MCF 10A (cell line): ENCODE data around the gene ATP2A2. TPM values are rescaled to one million over a fixed set of nuclear protein-coding genes. Genes with fewer than 3 reads are reported as not detected.
"Not testable (repeated sequence)": the region's sequence is repeated elsewhere in the genome, so short reads cannot be mapped to it uniquely, and the experiment has no call there.

Experiments used
- BruUV-seq: library from RNA; stranded (reverse); fragments of 400-500 nt; replicated peaks from 2 replicates; lab custom pipeline; 2021; lab: Mats Ljungman, UMichigan
- CTCF ChIA-PET: fragments of 300-600 bp; sonication (Branson Sonifier 250); formaldehyde crosslinking; extraction: SDS; loops from one replicate; lab custom pipeline; 2021; ENCODE audit warnings: antibody characterized with exemption, inconsistent platforms; lab: Yijun Ruan, JAX
- POLR2A ChIA-PET: fragments of 300-600, 350-650 bp; sonication (Branson Sonifier 250); formaldehyde crosslinking; extraction: SDS; loops from one replicate; lab custom pipeline; 2020; ENCODE audit warnings: antibody characterized with exemption, inconsistent platforms; lab: Yijun Ruan, JAX
- DNase-seq: peaks from one replicate; pipeline ENCODE4 v3.0.0-alpha.2; 2018; ENCODE audit not compliant: unreplicated experiment
- H3K27ac Mint-ChIP-seq: one replicate; pipeline ENCODE4 v1.8.0; 2022; ENCODE audit warnings: mild to moderate bottlenecking, low read depth, mixed read lengths; ENCODE audit not compliant: unreplicated experiment
- H3K27me3 Mint-ChIP-seq: one replicate; pipeline ENCODE4 v1.8.0; 2022; ENCODE audit warnings: mixed read lengths; ENCODE audit not compliant: insufficient read depth, unreplicated experiment
- H3K36me3 Mint-ChIP-seq: one replicate; pipeline ENCODE4 v1.8.0; 2022; ENCODE audit warnings: mild to moderate bottlenecking, moderate library complexity, mixed read lengths; ENCODE audit not compliant: insufficient read depth, unreplicated experiment
- H3K4me1 Mint-ChIP-seq: one replicate; pipeline ENCODE4 v1.8.0; 2022; ENCODE audit warnings: mixed read lengths; ENCODE audit not compliant: insufficient read depth, unreplicated experiment
- H3K4me3 Mint-ChIP-seq: one replicate; pipeline ENCODE4 v1.8.0; 2022; ENCODE audit warnings: mild to moderate bottlenecking, moderate library complexity, mixed read lengths; ENCODE audit not compliant: unreplicated experiment
- H3K9me3 Mint-ChIP-seq: one replicate; pipeline ENCODE4 v1.8.0; 2022; ENCODE audit warnings: mixed read lengths; ENCODE audit not compliant: unreplicated experiment
- CTCF ChIP-seq: fragments of 200-600 bp; IDR thresholded peaks from one replicate; pipeline ENCODE4 v1.8.0; 2022; ENCODE audit warnings: antibody characterized with exemption, mild to moderate bottlenecking; ENCODE audit not compliant: unreplicated experiment
- intact Hi-C: fragments of 100-400 bp; cut with micrococcal nuclease; formaldehyde crosslinking; loops from 2 replicates; pipeline ENCODE4 v1.14.1; 2022
- total RNA-seq: library from RNA; stranded (reverse); gene quantifications from 2 replicates; pipeline ENCODE4 v1.2.3, GENCODE V29; 2022

The ATP2A2 gene
- total RNA-seq, 1 experiment from 2014 or later = 272 TPM

- Mint-ChIP-seq H3K9me3 (no peaks in the 10 kb centered on the region), H3K4me1 (no peaks in the 10 kb centered on the region), H3K36me3 (peaks cover 49% of the 10 kb centered on the region), H3K27ac (no peak overlapping the region), H3K4me3 (no peak overlapping the region), H3K27me3 (no peaks in the 10 kb centered on the region)
- intact Hi-C loops = no loop called here
- no TSS peak for BruUV-seq
- DNase-seq = no peak
- CTCF ChIA-PET = interaction anchor here (1.3 to 2.1 kb wide), 2 partner anchors 11 to 83 kb away, joined by 3 to 5 read pairs; no protein-coding TSS in a partner anchor
- TF ChIP-seq CTCF = no peak
- POLR2A ChIA-PET = interaction anchor here (0.5 to 0.7 kb wide), 2 partner anchors 271 to 751 kb away, joined by 3 to 4 read pairs; no protein-coding TSS in a partner anchor
Observed at GRCh38 chr12:110372056-110372425, 91.0 kb downstream of the ATP2A2 start.

GRCh38 chr12:110373025-110373424 is 92.0 kb downstream of the ATP2A2 start:
- no TSS peak for BruUV-seq

GRCh38 chr12:110373425-110373824 is 92.4 kb downstream of the ATP2A2 start:
- H3K4me3 Mint-ChIP-seq = no peak overlapping the region
- no peaks in the 10 kb centered on the region for H3K4me1 Mint-ChIP-seq
- no TSS peak for BruUV-seq
- no peak for TF ChIP-seq CTCF
- ChIA-PET CTCF (interaction anchor here (0.6 to 0.8 kb wide), 3 partner anchors 57 to 1110 kb away, joined by 3 read pairs; no protein-coding TSS in a partner anchor), POLR2A (interaction anchor here (0.8 to 1.3 kb wide), 3 partner anchors 13 to 149 kb away, joined by 3 to 4 read pairs (median 3); no protein-coding TSS in a partner anchor)
- H3K27ac Mint-ChIP-seq = no peak overlapping the region
- H3K36me3 Mint-ChIP-seq = peaks cover 63% of the 10 kb centered on the region
- H3K9me3 Mint-ChIP-seq = no peaks in the 10 kb centered on the region
- H3K27me3 Mint-ChIP-seq = no peaks in the 10 kb centered on the region
- intact Hi-C loops = no loop called here
- no peak for DNase-seq

More at GRCh38 chr12:110373025-110373424, 92.0 kb downstream of the ATP2A2 start:
- ChIA-PET CTCF (interaction anchor here (0.6 to 0.8 kb wide), 3 partner anchors 58 to 1110 kb away, joined by 3 read pairs; no protein-coding TSS in a partner anchor), POLR2A (interaction anchor here (0.7 to 1.3 kb wide), 4 partner anchors 14 to 149 kb away, joined by 3 to 4 read pairs (median 3); no protein-coding TSS in a partner anchor)
- Mint-ChIP-seq H3K36me3 (peaks cover 59% of the 10 kb centered on the region), H3K27me3 (no peaks in the 10 kb centered on the region), H3K27ac (no peak overlapping the region), H3K9me3 (no peaks in the 10 kb centered on the region), H3K4me1 (no peaks in the 10 kb centered on the region), H3K4me3 (no peak overlapping the region)
- intact Hi-C loops = no loop called here
- no peak for DNase-seq
- TF ChIP-seq CTCF = no peak

DNA sequence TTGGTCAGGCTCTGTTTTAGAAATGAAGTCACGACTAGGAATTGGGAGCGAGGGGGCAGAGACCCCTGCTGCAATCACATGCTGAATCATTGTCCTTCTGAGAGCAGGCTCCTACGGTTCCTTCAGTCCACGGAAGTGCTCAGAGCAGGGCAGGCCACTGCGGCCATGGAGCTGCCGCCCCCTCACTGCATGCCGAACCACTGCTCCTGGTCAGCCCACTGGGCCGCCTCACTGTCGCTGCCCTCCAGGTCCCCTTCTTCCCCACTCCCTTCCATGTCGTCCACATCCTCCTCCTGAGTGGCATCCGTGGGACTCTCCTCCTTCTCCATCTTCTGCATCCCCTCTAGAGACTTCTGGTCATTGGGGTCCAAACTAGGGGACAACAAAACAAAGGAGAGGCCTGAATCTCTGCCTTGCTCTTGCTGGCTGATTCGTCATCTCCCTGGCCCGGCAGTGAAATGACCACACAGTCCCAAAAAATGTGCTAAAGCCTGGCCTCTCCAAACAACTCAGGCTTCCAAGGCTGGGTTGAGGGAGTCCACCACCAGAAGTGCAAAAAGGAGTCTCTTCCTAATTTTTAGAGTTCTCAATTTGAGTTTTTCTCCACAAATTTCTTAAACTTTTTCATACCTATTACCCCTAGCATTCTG is 93.0 kb downstream of the ATP2A2 start:
- ChIA-PET POLR2A (interaction anchor here (0.8 kb wide), 2 partner anchors 13 to 33 kb away, joined by 3 read pairs; no protein-coding TSS in a partner anchor), CTCF (no interaction called here)
- Mint-ChIP-seq H3K36me3 (peaks cover 69% of the 10 kb centered on the region), H3K4me3 (no peak overlapping the region), H3K27ac (peak overlapping the region; percentile 63), H3K27me3 (no peaks in the 10 kb centered on the region), H3K4me1 (no peaks in the 10 kb centered on the region), H3K9me3 (no peaks in the 10 kb centered on the region)
- intact Hi-C loops = no loop called here
- TF ChIP-seq CTCF = no peak
- no peak for DNase-seq
- no TSS peak for BruUV-seq

GRCh38 chr12:110378131-110378790 is 97.2 kb downstream of the ATP2A2 start:
- peaks cover 95% of the 10 kb centered on the region for H3K36me3 Mint-ChIP-seq
- intact Hi-C loops = not testable (repeated sequence)

More at GRCh38 chr12:110378131-110378790, 97.2 kb downstream of the ATP2A2 start:
- DNase-seq, BruUV-seq, H3K9me3 Mint-ChIP-seq, H3K27ac Mint-ChIP-seq, H3K4me3 Mint-ChIP-seq, H3K27me3 Mint-ChIP-seq, H3K4me1 Mint-ChIP-seq: not testable (repeated sequence)
- CTCF ChIA-PET = interaction anchor here (0.6 kb wide), 1 partner anchor 126 kb away, joined by 3 read pairs; no protein-coding TSS in a partner anchor
- POLR2A ChIA-PET = interaction anchor here (0.7 kb wide), 1 partner anchor 549 kb away, joined by 4 read pairs; no protein-coding TSS in a partner anchor
